GM21381 (cell line): ENCODE results near the gene SLC11A1.

Experiments
- ATAC-seq: cut with Tn5 transposase; IDR thresholded peaks from one replicate; pipeline ENCODE4 v1.9.1; 2021; ENCODE audit warnings: mild to moderate bottlenecking, moderate library complexity; ENCODE audit not compliant: unreplicated experiment

Gene SLC11A1

DNA sequence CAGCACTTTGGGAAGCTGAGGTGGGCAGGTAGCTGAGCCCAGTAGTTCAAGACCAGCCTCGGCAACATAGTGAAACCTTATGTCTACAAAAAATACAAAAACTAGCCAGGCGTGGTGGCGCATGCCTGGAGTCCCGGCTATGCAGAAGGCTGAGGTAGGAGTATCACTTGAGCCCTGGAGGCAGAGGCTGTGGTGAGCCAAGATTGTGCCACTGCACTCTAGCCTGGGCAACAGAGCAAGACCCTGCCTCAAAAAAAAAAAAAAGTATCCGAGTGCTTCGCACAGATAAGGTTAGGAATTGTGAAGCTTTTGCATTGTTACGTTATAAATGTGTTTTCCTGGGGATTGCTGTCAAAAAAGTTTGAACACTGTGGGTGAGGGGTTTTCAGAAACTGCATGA lies 21.7 kb downstream of the SLC11A1 start:
- ATAC-seq: no peak

DNA sequence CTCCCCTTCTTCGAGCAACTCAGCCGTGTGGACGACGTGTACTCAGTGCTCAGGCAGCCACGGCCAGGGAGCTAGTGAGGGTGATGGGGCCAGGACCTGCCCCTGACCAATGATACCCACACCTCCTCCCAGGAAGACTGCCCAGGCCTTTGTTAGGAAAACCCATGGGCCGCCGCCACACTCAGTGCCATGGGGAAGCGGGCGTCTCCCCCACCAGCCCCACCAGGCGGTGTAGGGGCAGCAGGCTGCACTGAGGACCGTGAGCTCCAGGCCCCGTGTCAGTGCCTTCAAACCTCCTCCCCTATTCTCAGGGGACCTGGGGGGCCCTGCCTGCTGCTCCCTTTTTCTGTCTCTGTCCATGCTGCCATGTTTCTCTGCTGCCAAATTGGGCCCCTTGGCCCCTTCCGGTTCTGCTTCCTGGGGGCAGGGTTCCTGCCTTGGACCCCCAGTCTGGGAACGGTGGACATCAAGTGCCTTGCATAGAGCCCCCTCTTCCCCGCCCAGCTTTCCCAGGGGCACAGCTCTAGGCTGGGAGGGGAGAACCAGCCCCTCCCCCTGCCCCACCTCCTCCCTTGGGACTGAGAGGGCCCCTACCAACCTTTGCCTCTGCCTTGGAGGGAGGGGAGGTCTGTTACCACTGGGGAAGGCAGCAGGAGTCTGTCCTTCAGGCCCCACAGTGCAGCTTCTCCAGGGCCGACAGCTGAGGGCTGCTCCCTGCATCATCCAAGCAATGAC lies 22.4 kb downstream of the SLC11A1 start:
- ATAC-seq: no peak

DNA sequence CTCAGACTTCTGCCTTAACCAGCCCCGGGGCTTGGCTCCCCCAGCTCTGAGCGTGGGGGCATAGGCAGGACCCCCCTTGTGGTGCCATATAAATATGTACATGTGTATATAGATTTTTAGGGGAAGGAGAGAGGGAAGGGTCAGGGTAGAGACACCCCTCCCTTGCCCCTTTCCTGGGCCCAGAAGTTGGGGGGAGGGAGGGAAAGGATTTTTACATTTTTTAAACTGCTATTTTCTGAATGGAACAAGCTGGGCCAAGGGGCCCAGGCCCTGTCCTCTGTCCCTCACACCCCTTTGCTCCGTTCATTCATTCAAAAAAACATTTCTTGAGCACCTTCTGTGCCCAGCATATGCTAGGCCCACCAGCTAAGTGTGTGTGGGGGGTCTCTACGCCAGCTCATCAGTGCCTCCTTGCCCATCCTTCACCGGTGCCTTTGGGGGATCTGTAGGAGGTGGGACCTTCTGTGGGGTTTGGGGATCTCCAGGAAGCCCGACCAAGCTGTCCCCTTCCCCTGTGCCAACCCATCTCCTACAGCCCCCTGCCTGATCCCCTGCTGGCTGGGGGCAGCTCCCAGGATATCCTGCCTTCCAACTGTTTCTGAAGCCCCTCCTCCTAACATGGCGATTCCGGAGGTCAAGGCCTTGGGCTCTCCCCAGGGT lies 23.1 kb downstream of the SLC11A1 start:
- no peak for ATAC-seq

DNA sequence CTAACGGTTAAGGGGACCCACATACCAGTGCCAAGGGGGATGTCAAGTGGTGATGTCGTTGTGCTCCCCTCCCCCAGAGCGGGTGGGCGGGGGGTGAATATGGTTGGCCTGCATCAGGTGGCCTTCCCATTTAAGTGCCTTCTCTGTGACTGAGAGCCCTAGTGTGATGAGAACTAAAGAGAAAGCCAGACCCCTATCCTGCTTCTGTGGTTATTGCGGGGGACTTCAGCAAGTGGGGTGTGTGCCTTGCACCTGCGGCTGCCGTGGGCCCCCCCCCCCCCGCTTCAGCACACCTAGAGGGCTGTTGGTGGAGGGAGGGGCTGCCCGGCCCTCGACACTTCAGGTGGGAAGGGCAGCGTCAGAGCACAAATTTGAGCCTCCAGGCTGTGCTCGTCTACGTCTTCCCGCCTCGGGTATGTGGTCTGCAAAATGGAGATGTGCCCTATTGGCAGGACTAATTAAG lies 23.7 kb downstream of the SLC11A1 start:
- ATAC-seq: no peak

GRCh38 chr2:218406209-218406948 lies 24.3 kb downstream of the SLC11A1 start:
- peak; percentile 83 for ATAC-seq

DNA sequence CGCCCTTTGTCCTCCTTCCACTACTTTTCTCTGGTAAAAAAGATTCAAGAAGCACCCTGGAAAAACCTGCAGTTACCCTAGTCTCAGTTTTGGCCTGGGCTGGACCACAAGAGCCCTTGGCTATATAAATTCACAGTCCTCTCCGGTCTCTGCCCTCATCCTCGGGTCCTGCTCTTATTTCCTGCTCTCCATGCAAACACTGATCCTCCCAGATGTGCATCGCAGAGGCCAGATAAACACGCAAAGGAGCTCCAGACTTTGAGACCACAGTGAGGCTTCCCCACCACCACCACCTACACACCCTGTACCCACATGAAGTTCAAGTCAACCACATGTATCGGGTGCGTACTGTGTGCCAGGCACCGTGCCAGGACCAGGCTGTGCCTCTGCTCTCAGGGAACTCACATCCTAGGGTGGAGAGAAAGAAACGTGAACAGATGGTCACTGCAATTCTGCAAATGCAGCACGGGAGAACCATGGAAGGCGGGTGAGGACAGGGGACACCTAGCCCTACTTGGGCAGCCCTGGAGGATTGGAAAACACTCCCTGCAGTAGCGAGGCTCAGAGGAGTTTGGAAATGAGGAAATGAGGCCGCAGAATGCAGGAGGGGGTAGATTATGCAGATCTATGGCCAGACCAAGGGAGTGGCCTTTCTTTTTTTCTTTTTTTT lies 25.0 kb downstream of the SLC11A1 start:
- ATAC-seq: no peak

GRCh38 chr2:218407717-218408116 lies 25.6 kb downstream of the SLC11A1 start:
- ATAC-seq: no peak

DNA sequence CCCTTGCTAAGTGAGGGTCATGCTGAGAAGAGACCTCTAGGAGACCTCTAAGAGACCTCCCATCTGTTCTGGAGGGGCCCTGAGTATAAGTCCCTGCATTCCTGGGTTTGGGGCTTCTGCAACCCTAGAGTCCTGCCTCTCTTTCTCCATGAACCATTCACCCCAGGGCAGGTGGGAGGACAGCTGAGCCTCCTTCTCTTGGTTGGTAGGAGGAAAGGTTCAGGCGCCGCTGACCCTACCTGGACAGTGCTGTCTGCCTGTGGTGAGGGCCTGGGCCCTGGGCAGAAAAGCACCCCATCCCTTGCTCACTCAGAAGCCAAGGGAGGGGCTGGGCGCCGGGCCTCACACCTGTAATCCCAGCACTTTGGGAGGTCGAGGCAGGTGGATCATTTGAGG lies 36.2 kb downstream of the SLC11A1 start:
- ATAC-seq: no peak

DNA sequence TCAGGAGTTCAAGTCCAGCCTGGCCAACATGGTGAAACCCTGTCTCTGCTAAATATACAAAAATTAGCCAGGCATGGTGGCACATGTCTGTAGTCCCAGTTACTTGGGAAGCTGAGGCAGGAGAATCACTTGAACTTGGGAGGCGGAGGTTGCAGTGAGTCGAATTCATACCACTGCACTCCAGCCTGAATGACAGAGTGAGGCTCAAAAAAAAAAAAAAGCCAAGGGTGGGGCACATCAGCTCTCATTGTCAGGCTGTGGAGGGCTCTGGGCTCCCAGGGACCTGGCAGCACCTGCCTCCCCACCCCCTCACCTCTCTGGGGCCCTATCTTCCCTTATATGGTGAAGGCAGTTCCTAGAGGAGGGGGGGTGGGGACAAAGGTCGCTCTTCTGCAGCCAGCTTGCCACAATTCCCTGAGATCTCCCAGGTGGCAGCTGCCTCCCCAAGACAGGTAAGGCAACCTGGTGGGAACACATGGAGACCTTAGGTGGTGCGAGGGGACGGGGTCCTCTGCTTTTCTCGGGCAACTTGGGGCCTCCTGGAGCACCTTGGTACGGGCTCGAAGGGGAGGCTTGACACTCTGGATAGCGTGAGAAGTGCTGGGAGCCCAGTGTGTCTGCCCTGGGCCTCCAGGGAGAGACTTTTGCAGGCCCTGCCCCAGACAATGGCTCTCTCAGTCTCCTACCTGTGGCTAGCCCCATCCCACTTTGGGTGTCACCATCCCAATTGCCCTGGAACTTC lies 36.8 kb downstream of the SLC11A1 start, which contains the start of gene VIL1:
Gene VIL1 (plus strand): TSS at position 407 of the 742 bp plus-strand sequence. CDS start 4,656 bp downstream, outside the sequence.
- no peak for ATAC-seq

- no peak for ATAC-seq
Observed at GRCh38 chr2:218419630-218420216, 37.6 kb downstream of the SLC11A1 start.

DNA sequence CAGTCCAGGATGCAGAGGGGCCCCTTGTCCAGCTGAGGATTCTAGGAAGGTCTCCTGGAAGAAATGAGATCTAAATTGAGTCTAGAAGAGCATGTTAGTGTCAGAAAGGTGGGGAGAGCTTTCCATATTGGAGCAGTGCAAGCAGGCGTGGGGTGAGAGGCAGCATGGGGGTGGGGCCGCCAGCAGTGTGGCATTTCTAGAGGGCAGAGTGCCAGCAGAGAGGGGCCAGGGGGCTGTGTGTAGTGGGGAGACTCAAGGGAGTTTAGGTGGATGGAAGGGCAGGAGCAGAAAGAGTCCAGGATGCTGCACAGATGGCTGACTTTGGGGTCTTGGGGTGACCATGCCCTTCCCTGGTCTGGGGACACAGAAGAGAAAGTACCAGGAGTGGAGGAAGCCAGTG lies 39.0 kb downstream of the SLC11A1 start:
- ATAC-seq: no peak

DNA sequence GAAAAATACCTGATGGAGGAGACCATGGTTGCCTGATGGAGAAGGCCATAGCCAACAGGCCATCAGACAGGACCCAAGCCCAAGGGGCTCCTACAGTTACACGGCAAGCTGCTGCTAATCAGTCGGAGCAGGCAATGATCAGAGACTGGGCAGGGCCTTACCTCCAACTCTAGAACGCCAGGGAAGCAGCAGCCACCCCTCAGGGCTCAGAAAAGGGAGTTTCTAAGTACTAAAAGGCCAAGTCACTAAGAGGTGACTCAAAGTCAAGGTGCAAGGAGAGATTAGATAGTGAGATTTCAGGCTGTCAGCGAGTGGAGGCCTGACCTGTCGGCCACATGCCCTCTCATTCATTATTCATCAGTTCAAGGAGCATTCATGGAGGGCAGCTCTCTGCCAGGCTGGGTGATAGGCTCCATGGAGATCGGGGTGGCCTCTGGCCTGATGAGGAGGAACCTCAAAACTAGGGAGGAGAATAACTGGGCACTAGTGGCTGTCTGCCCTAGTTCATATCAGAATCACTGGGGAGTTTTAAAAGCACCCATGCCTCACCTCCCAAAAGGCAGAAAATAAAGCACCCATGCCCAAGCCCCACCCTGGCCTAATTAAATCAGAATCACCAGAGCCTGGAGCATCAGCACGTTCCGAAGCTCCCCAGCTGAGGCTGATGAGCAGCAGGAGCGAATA lies 40.5 kb downstream of the SLC11A1 start:
- no peak for ATAC-seq

GRCh38 chr2:218423584-218423983 lies 41.5 kb downstream of the SLC11A1 start:
- no peak for ATAC-seq

GRCh38 chr2:218425531-218425930 lies 43.5 kb downstream of the SLC11A1 start:
- ATAC-seq: no peak

GRCh38 chr2:218427741-218428140 lies 45.7 kb downstream of the SLC11A1 start:
- no peak for ATAC-seq

DNA sequence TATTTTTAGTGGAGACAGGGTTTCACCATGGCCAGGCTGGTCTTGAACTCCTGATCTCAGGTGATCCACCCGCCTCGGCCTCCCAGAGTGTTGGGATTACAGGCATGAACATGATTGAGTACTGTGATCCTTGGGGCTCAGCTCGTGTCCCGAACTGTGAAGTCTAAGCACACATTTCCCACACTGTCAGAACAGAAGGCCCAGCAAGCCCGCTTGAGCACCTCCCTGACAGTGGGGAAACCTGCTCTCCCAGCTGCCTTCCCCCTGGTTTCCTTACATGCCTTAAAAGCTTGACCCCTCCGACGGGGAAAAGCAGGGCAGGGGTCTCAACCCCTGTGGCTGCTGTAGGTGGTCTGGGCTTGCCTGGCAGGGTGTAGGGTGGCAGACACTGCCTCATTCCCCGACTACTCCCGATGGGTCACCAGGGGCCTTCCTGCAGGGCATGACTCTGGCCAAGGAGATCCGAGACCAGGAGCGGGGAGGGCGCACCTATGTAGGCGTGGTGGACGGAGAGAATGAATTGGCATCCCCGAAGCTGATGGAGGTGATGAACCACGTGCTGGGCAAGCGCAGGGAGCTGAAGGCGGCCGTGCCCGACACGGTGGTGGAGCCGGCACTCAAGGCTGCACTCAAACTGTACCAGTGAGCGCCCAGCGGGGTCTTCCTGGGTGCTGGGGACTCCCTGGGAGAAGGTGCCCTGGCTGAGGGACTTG lies 46.9 kb downstream of the SLC11A1 start:
- ATAC-seq: no peak

DNA sequence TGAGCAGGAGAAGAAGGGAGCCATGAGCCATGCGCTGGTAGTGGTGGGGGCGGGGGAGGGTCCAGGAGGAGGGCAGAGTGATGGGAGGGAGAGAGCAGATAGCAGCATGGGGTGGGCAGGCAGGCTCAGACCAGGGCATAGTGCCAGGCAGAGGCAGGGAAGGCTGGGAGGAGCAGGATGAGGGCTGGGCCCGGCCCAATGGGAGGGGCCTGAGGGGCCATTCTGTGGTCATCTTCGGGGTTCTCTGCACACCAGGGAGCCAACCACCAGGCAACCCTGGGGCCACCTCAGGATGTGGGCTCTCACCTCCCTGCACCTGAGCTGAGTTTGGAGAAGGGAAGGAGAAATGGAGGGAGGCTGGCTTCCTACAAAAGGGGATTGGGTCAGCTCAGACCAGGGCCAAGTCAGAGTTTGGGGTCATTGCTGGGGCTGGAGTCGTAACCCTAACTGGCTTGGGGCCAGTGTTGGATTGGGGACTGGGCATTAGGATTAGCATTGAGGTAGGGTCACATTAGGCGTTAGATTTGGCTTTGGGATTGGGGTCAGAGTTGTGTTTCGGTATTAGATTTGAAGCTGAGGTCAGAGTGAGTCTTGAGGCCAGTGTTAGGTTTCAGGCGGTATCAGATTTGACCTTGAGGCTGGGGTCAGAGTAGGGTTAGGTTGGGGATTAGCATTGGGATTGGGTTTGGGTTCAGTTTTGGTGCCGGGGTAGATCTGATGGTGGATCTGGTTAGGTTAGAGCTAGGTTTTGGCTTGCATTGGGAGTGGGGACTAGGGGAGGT lies 48.0 kb downstream of the SLC11A1 start:
- no peak for ATAC-seq

- no peak for ATAC-seq
Observed at GRCh38 chr2:218430721-218431120, 48.6 kb downstream of the SLC11A1 start.
